Activated CD8-positive, alpha-beta T cell treated with anti-CD3 and anti-CD28 coated beads for 36 hours (primary cell): ENCODE measurements around the gene TUBB2B. TPM values are rescaled to one million over a fixed set of nuclear protein-coding genes. Genes with fewer than 3 reads are reported as not detected.

ENCODE experiments used
- ATAC-seq: fragments of 200-7000 bp; cut with Tn5 transposase; one replicate; pipeline ENCODE4 v1.10.0; 2021; ENCODE audit warnings: mild to moderate bottlenecking, moderate library complexity
- CTCF ChIA-PET: fragments of 350-600 bp; sonication (Branson Sonifier 250); formaldehyde crosslinking; loops from one replicate; lab custom pipeline; 2021; ENCODE audit warnings: antibody characterized with exemption; lab: Charles Lee
- POLR2A ChIA-PET: fragments of 350-600 bp; sonication (Branson Sonifier 250); formaldehyde crosslinking; loops from one replicate; lab custom pipeline; 2021; ENCODE audit warnings: antibody characterized with exemption; lab: Charles Lee
- DNase-seq: peaks from one replicate; pipeline ENCODE4 v3.0.0-alpha.2; 2020
- H3K27ac Mint-ChIP-seq: one replicate; pipeline ENCODE4 v1.8.0; 2021; ENCODE audit warnings: mild to moderate bottlenecking, mixed read lengths
- H3K27me3 Mint-ChIP-seq: one replicate; pipeline ENCODE4 v1.8.0; 2021; ENCODE audit warnings: mixed read lengths
- H3K36me3 Mint-ChIP-seq: one replicate; pipeline ENCODE4 v1.8.0; 2021; ENCODE audit warnings: low read depth, mixed read lengths
- H3K4me1 Mint-ChIP-seq: one replicate; pipeline ENCODE4 v1.8.0; 2021; ENCODE audit warnings: low read depth, mixed read lengths
- H3K4me3 Mint-ChIP-seq: one replicate; pipeline ENCODE4 v1.8.0; 2021; ENCODE audit warnings: mild to moderate bottlenecking, moderate library complexity, mixed read lengths
- H3K9me3 Mint-ChIP-seq: one replicate; pipeline ENCODE4 v1.8.0; 2021; ENCODE audit warnings: mixed read lengths
- CTCF ChIP-seq: fragments of 200-600 bp; IDR thresholded peaks from one replicate; pipeline ENCODE4 v1.8.0; 2022; ENCODE audit warnings: antibody characterized with exemption, mild to moderate bottlenecking
- intact Hi-C: fragments of 100-400 bp; cut with micrococcal nuclease; formaldehyde crosslinking; loops from one replicate; pipeline ENCODE4 v1.10.0; 2022
- total RNA-seq, 2 experiments: library from RNA; stranded (reverse); gene quantifications; one replicate each; pipeline ENCODE4 v1.2.3, GENCODE V29; 2021

The TUBB2B gene
- total RNA-seq, 2 experiments from 2014 or later: 0.41 to 0.67 TPM

- peaks cover 42% of the 10 kb centered on the region for H3K4me1 Mint-ChIP-seq
- no peaks in the 10 kb centered on the region for H3K36me3 Mint-ChIP-seq
- TF ChIP-seq CTCF: no peak
- CTCF ChIA-PET: interaction anchor here (0.9 to 2.2 kb wide), 6 partner anchors 19 to 72 kb away, joined by 3 to 12 read pairs (median 3); partner anchors contain the start of gene TUBB2A
- POLR2A ChIA-PET: interaction anchor here (0.7 to 1.7 kb wide), 3 partner anchors 15 to 29 kb away, joined by 3 to 5 read pairs (median 3); no protein-coding TSS in a partner anchor
- peak; percentile 56 for DNase-seq
- H3K27me3 Mint-ChIP-seq: peaks cover 76% of the 10 kb centered on the region
- H3K9me3 Mint-ChIP-seq: no peaks in the 10 kb centered on the region
- no peak overlapping the region for H3K27ac Mint-ChIP-seq
- ATAC-seq: no peak
- intact Hi-C loops: no loop called here
- peak overlapping the region; percentile 63 for H3K4me3 Mint-ChIP-seq
Observed at GRCh38 chr6:3228771-3229565, 1.5 kb upstream of the TUBB2B start.

GRCh38 chr6:3228046-3228671, 706 bp upstream of the TUBB2B start:
- POLR2A ChIA-PET: interaction anchor here (1.4 kb wide), 1 partner anchor 19 kb away, joined by 3 read pairs; no protein-coding TSS in a partner anchor

GRCh38 chr6:3226481-3227362, 731 bp downstream of the TUBB2B start:
- intact Hi-C loops: no loop called here
- CTCF ChIA-PET: interaction anchor here (0.7 to 1.1 kb wide), 2 partner anchors 11 to 25 kb away, joined by 3 to 5 read pairs; no protein-coding TSS in a partner anchor
- DNase-seq: peak; percentile 41

More at GRCh38 chr6:3228046-3228671, 706 bp upstream of the TUBB2B start:
- no peak overlapping the region for H3K27ac Mint-ChIP-seq
- no peak for TF ChIP-seq CTCF
- CTCF ChIA-PET: interaction anchor here (0.6 to 2.2 kb wide), 2 partner anchors 23 to 547 kb away, joined by 3 to 12 read pairs; no protein-coding TSS in a partner anchor
- H3K4me1 Mint-ChIP-seq: peaks cover 42% of the 10 kb centered on the region
- H3K4me3 Mint-ChIP-seq: peak overlapping the region; percentile 59
- DNase-seq (peak; percentile 54), ATAC-seq (peak; percentile 31)
- H3K9me3 Mint-ChIP-seq: no peaks in the 10 kb centered on the region
- intact Hi-C loops: no loop called here
- H3K27me3 Mint-ChIP-seq: peaks cover 73% of the 10 kb centered on the region
- H3K36me3 Mint-ChIP-seq: no peaks in the 10 kb centered on the region

GRCh38 chr6:3226042-3226441, 1.4 kb downstream of the TUBB2B start:
- H3K27ac Mint-ChIP-seq: no peak overlapping the region
- DNase-seq (no peak), ATAC-seq (no peak)
- H3K4me1 Mint-ChIP-seq: peaks cover 34% of the 10 kb centered on the region
- no peaks in the 10 kb centered on the region for H3K36me3 Mint-ChIP-seq
- CTCF ChIA-PET: interaction anchor here (0.7 to 1.1 kb wide), 2 partner anchors 11 to 26 kb away, joined by 3 to 5 read pairs; no protein-coding TSS in a partner anchor
- H3K9me3 Mint-ChIP-seq: no peaks in the 10 kb centered on the region
- H3K27me3 Mint-ChIP-seq: peaks cover 53% of the 10 kb centered on the region
- TF ChIP-seq CTCF: no peak
- intact Hi-C loops: no loop called here
- POLR2A ChIA-PET: interaction anchor here (1.3 kb wide), 1 partner anchor 14 kb away, joined by 6 read pairs; no protein-coding TSS in a partner anchor
- H3K4me3 Mint-ChIP-seq: no peak overlapping the region

More at GRCh38 chr6:3226481-3227362, 731 bp downstream of the TUBB2B start:
- TF ChIP-seq CTCF: no peak
- Mint-ChIP-seq H3K4me1 (peaks cover 39% of the 10 kb centered on the region), H3K27me3 (peaks cover 60% of the 10 kb centered on the region), H3K36me3 (no peaks in the 10 kb centered on the region), H3K9me3 (no peaks in the 10 kb centered on the region), H3K27ac (no peak overlapping the region), H3K4me3 (peak overlapping the region; percentile 61)
- peak; percentile 20 for ATAC-seq
- POLR2A ChIA-PET: interaction anchor here (0.7 to 1.4 kb wide), 3 partner anchors 15 to 710 kb away, joined by 3 to 6 read pairs (median 3); no protein-coding TSS in a partner anchor
